ENCODE measurements around the gene UNC5C.

The UNC5C gene

DNA sequence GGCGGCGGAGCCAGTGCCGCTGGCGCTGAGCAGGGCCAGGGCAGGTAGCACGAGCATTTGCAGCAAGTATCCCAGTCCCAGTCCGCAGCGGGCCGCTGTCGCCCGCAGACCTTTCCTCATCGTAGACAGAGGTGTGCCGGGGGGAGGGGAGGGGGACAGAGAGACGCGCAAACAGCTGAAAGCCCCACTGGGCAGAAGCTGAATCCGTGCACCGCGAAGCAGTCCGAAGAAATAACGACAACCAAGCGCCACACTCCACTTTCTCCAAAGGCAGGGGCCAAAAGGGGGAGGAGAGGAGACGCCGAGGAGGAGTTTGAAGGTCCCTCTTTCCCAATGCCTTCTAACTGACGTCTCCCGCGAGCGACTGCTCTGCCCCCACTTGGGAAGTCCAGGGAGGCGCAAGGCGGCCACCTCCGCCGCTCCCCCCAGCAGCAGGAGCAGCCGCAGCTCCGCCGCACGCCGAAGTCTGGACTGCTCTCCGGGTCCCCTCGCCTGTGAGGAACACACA, at the start of gene UNC5C:
UNC5C (minus strand) TSS at position 236 of the 508 bp plus-strand sequence.
- DNase-seq (ENCODE audit: low spot score) (peak; percentile 76), FAIRE-seq (peak; percentile 55)

DNA sequence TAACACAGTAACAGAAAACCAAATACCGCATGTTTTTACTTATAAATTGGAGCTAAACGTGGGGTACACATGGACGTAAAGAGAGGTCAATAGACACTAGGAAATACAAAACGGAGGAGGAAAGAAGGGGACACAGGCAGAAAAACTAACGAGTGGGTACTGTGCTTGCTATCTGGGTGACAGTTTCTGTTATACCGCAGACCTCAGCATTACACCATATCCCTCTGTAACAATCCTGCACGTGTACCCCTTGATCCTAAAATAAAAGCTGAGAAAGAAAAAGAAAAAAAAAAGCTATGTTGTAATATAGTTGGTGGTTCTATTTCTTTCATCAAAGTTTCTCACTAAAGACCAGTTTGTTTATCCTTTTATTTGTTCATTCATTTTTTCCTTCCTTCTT, 47.9 kb upstream of the UNC5C start:
- FAIRE-seq (no peak), DNase-seq (ENCODE audit: low spot score) (no peak)

DNA sequence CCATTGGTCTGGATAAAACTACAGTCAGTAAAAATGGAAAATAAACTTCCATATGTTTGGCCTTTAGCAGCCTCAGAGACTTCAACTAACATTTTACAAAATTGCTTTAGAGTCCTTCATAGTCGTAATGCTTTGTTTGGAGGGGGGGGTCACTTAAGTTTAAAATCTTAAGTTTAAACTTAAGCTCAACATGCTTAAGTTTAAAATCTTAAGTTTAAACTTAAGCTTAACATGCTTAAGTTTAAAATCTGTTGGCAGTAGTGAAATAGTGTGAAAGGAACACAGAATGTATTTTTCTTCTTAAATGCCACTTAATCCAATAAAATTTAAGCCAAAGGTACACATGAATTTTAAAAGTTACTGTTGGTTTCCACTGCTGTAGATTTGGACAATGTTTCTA, 45.9 kb upstream of the UNC5C start:
- no peak for FAIRE-seq
- no peak for DNase-seq (ENCODE audit: low spot score)

DNA sequence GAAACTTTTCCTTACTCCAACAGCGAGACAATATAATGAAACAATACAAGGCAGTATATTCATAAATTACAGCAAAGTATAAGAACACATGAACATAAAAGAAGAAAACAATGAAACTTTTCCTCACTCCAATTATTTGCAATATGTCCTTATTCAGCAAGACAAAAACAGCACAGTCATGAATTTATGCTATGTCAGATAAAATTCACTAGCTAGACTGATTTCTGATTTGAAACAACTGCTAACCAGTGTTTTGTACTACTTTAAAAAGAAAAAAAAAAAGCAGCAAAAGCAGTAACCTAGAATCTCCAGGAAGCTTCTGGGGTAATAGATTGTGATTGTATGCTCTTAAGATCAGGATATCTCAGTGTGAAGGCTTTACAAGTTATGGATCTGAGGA, 45.2 kb upstream of the UNC5C start:
- DNase-seq (ENCODE audit: low spot score) (no peak), FAIRE-seq (no peak)

DNA sequence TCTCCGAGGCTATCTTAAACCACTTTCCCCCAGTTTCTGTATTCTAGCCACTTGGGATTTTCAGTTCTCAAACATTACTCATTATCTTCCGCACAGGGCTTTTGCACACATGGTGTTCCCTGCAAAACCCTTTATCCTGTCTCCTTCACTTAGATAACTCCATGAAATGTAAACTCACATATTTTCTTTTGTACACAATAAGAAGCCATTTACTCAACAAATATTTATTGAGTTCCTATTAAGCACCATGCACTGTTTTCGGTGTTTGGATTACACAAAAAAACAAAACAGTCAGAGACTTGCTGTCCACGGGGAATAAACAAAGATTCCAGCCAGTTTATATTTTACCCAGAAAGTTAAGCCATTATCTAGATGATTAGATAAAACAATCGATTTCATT, 42.5 kb upstream of the UNC5C start:
- DNase-seq (ENCODE audit: low spot score) (no peak), FAIRE-seq (no peak)

DNA sequence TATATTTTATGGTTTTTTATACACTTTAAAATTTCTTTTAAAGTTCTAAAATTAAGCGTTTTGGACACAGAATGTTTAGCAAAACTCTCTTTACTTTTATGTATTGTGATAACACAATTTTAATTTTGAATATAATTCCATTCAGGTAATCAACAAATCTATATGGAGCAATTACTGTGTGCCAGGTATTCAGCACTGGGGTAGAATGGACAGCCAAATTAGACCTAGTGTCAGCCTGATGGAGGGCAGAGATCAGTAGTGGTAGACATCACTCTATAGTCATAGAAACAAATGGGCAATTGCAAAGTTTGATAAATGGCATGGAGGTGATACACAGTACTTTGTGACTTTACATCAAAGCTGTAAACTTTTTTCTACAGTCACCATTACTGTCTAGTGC, 41.8 kb upstream of the UNC5C start:
- no peak for FAIRE-seq
- DNase-seq (ENCODE audit: low spot score): no peak

DNA sequence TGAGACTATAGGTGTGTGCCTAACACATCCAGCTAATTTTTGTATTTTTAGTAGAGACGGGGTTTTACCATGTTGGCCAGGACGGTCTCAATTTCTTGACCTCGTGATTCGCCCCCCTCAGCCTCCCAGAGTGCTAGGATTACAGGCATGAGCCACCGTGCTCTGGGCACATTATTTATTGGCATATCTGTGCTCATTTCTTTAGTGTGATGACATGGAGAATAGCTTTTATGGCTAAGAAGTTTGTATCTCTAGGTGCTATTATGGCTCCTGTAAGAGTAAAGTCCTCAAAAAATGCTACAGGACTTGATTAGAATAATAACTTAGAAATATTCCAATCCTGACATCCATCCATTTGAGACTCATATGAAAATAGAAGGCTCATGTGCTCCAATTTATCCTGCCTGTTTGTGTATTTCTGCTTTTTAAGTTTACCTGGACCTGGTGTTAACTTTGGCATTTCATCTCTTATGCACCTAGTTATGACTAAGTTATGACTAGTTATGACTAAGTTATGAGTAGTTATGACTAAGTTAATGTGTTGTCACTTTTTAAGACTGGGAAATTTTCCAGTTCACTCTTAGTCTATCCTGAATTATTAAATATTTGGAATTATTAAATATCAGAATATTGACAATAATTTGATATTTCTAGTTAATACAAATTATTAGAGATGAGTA, 36.4 kb upstream of the UNC5C start:
- DNase-seq (ENCODE audit: low spot score) (no peak), FAIRE-seq (no peak)

DNA sequence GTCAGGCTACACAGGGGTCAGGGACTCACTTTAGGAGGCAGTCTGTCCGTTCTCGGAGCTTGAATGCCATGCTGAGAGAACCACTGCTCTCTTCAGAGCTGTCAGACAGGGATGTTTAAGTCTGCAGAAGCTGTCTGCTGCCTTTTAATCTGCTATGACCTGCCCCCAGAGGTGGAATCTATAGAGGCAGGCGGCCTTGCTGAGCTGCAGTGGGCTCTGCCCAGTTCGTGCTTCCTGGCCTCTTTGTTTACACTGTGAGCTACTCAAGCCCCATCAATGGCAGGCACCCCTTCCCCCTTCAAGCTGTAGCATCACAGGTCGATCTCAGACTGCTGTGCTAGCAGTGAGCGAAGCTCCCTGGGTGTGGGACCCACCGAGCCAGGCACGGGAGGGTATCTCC, 31.5 kb upstream of the UNC5C start:
- FAIRE-seq: no peak
- DNase-seq (ENCODE audit: low spot score): no peak

DNA sequence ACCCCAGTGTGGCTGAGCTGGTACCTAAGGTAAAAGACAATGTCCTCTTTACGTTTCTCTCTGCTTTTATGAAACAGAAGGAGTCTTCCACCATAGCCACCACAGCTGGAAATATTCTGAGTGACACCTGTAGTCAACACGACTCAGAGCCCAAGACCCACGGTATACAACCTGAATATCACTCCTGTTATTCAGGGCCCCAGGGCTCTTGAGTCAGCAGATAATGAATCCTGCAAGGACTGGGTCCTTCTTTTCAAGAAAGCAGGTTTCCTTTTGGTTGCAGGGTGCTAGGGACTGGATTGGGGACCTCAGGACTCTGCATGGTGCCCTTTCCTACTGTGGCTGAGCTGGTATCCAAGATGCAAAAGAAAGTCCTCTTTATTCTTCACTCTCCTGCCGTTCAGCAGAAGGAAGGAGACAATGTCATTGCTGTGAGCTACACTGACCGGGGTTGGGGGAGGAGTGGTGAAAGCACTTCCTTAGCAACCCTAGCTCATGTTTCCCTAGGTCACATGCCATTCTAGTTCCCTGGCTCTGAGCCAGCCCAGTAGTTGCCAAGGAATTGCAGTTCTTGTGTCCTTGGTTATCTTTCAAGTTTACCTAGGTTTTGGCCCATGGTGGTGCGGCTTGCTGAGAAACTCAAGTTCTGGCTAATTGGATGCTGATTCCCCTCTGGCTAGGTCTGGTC, 23.7 kb upstream of the UNC5C start:
- DNase-seq (ENCODE audit: low spot score): peak; percentile 63

DNA sequence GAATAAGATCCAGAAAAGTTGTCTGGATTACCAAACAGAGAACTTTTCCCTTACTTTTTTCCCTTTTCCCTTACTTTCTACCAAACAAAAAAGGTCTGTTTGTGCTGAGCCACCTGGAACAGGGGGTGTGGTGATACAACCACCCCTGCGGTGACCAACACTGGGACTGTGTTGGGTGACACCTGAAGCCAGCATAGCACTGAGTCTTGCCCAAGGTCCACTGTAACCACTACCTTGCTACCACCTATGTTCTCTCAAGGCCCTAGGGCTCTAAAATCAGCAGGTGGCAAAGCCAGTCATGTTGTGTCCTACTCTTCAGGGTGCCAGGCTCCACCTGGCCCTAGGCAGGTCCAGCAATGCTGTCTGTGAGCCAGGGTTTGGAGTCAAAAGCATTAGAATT, 22.8 kb upstream of the UNC5C start:
- DNase-seq (ENCODE audit: low spot score) (no peak), FAIRE-seq (no peak)

More for the DNA sequence above, 23.7 kb upstream of the UNC5C start:
- FAIRE-seq: no peak

DNA sequence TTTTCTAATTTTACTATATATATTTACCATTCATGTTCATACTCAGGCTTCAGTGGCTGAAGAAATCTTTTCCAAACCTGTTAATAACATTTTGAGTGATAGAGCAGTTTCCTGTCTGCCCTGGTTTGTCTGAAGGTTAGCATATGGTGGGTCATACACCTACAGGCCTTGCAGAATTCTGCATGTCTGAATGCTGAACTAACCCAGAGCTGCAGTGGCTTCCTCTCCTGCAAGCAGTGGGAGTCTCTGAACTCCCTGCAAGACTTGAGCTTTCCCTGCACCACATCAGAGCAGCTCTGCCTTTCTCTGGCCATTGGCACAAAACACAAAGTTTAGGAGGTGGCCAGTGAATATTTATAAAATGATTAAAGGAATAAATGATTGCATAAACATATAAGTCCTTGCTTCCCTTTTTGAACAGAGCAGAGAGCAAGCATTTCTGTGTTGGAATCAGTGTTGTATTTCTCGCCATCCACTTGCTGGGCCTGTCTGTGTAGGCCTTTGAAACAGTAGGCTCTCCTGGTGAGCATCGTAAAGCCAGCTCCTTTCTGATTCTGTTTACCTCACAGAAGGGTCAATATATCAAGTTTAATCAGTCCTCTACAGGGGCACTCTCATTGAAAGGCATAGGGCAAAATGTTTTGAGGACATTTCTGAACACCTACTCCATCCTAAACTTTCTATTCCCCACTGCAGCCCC, 15.0 kb upstream of the UNC5C start:
- DNase-seq (ENCODE audit: low spot score) (no peak), FAIRE-seq (no peak)

DNA sequence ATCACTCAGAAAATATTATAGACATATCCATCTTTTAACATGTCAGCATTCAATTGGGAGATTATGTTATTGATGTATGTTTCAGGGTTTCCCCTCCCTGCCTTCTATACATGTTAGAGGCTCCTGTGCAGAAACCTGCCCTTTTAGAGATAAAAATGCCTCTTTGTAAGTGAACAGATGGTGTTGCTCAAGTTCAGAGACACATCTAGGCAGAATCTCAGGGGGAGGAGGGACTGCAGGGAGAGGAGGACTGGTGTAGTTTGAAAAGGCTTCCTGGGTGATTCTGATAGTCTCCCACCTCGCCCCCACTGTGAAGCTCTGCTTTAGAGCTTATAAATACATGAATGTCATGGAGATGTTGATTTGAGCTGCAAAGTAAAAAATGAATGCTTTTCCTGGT, 12.0 kb upstream of the UNC5C start:
- FAIRE-seq (no peak), DNase-seq (ENCODE audit: low spot score) (no peak)

DNA sequence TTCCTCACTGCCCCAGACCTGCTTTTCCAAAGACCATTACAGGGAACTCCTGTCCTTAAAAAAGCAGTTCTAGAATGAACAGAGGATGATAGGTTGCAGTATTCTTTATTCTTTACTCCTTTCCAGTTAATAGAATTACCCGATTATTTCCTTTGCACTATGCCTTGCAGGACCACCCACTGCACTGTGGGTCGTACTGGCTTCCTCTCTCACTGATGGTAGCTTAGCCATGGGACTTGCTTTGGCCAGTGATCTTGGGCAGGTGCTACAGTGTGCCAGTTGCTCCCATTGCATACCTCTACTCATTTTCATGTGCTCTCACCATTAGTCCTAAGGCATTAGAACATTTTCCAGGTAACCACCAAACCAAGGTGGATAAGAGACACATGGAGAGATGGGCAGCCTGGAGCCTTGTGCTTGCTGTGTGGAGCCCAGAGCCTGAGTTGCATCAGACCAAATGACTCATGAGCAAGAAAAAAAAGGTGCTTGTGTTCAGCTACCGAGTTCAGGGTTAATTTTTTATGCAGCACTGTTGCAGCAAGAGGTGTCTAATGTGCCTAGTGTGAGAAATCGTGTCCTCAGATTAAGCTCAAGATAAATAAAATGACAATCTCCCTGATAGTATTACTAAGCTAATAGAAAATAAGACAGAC, 7.6 kb upstream of the UNC5C start:
- FAIRE-seq (no peak), DNase-seq (ENCODE audit: low spot score) (peak; percentile 41)

DNA sequence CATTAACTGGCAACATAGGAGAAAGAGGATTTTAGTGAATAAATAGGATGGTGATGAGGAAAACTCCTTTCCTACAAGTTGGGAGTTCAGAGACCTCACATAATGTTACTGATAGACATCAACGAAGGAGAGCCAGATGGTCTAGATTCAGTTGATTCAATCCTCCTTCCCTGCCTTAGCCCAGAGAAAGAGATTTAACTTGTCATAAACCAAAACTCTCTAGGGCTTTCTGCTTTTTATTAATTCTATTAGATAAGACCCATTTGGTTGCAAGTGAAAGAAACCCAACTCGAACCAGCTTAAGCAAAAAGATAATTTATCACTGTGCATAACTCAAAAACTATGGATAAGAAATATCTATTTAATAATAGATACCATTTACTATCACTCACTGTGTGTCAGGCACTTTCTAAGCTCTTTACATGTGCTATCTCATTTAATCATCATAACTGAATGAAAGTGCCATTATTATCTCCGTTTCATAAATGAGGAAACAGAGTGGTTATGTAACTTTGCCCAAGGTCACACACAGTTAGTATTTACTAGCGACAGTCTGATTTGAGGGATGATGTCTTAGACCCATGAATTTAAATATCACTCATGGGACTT, 4.3 kb upstream of the UNC5C start:
- DNase-seq (ENCODE audit: low spot score) (no peak), FAIRE-seq (no peak)

DNA sequence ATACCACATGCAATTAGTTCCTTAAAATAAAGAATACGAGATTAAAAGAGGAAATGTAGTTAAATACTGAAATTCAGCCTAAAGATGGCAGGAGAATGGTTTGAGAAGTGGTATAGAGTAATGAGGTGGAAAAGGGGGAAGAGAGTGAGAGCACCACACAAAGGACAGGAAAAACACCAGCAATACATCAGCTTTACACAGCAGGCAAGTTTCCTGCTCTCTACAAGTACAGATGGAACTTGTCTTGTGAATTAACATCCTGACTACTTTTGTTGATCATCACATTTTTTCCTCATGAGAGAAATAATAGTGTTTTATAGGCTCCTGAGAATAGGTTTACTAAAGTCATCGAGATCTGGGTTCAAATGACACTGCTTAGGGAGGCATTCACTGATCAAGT, 2.9 kb upstream of the UNC5C start:
- DNase-seq (ENCODE audit: low spot score) (no peak), FAIRE-seq (no peak)

DNA sequence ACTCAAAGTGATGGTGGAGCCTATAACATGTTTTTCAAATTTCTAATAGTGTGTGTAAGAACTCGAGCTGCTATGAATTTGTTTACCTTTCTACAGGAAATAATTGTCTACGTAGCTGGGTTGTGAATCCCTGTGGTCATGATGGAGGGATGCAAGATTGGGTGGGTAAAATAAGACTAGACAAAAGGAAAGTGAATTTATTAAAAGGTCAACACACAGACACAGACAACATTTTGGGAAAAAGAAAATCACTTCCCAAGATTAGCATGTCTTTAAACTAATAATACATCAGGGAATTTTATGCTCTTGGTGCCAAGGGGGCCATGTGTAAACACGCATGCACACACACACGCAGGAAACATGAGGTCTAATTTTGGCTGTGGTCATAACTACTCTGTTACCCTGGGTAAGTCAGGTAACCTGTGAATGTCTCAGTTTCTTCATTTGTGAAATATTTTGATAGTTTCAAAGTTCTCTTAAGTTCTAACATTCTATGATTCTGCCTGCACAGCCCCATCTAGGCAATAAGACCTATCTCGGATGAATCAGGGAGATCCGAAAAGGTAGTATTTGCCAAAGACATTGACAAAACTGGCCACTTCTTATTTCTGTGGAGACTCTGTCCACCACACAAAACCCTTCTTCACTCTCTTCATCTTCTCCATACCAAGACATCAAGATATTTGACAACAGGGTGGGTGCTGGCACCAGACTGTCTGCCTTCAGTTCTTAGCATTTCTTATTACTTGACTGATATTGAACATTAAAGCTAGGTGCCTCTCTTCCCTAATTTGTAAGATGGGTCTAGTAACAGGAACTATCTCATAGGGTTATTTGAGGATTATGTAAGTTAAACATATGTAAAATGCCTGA, 1.6 kb upstream of the UNC5C start:
- no peak for DNase-seq (ENCODE audit: low spot score)
- FAIRE-seq: no peak

DNA sequence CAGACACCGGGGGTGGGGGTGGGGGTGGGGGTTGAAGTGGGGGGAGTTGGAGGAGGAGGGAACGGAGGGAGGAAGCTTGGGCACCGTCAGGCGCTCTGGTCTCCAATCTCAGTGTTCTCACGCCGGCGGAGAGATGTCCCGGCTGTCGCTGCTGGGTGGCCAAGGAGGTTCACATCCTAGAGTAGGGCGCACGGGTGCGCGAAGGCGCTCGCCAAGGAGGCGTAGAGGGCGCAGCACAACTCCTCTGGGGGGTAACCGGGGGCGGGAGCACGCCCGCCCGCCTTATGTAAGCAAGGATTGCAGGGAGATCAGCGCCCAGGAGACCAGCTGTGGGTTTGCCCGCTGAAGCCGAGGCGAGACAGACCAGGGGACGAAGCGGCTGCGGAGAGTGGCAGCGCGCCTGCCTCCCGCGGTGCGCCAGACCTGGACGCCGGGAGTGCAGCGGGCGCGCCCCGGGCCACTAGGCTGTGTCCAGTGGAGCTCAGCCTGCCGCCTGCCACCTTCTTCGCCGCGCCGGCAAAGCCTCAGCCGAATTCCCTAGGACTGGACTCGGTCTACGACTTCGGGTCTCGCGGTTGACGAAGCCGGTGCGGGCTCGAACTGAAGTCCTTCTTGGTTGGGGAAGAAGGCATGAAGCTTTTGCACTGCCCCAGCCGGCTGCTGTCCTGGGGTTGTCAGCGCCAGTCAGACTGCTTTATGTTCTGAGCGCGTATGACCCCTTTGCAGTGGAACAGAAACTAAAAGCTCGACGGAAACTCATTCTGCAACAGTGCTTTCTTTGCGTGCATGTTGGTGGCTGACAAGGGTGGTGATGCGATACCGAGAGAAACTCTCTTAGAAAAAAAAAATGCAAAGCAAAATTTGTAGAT, 707 bp upstream of the UNC5C start:
- FAIRE-seq (no peak), DNase-seq (ENCODE audit: low spot score) (peak; percentile 42)

DNA sequence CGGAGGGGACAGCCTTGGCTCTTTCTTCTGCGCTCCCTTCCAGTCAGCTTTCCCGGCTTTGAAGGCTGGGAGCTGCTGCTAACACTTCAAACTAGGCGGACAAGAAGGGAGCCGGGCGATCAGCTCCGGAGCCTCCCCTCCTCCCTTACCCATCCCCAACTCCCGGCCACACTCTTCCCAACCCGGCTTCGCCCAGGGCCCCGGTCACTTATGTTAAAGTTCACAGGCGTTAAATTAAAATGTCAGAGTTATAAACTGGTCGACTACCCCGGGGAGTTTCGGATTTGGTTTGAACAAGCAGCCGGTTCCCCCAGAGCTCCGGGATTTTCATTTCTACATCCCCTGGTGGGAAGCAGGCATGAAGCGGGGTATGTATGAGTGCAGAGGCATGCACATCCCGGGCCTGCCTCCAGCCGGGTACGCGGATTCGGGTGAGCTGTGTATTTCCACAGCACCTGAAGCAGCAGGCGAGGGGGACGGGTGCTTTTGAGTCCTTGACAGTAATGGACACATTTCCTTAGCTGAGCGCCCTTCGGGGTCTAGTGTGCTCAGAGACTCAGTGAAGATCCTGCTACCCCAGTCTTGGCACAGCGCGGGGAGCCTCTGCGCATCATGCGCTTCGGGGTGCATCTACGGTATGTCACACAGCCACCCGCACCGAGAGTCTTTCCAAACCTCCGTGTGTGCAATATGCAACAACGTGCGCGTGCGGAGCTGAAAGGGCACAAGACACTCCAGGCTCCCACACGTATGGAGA, 880 bp downstream of the UNC5C start:
- DNase-seq (ENCODE audit: low spot score): peak; percentile 27
- peak; percentile 32 for FAIRE-seq
